ENCODE measurements around the gene TAPBP.
"Not testable (repeated sequence)": the region's sequence is repeated elsewhere in the genome, so short reads cannot be mapped to it uniquely, and the experiment has no call there.

Gene TAPBP

GRCh38 chr6:33273924-33274902 is 39.7 kb downstream of the TAPBP start:
- DNase-seq: no peak

- no peak for DNase-seq
Observed at GRCh38 chr6:33273129-33273923, 40.6 kb downstream of the TAPBP start.

GRCh38 chr6:33272275-33273128 is 41.4 kb downstream of the TAPBP start:
- DNase-seq: no peak

- DNase-seq: peak; percentile 100
Observed at GRCh38 chr6:33271468-33272274, 42.2 kb downstream of the TAPBP start, which contains the start of the genes RPS18 and VPS52. Gene RPS18, plus strand, starts transcription at chr6:33272075. Its CDS starts 45 bp downstream, at chr6:33272120. Gene VPS52, minus strand, starts transcription at chr6:33271876. Its CDS starts 201 bp downstream, at chr6:33271675.

GRCh38 chr6:33271117-33271467 is 42.8 kb downstream of the TAPBP start:
- no peak for DNase-seq

GRCh38 chr6:33264015-33264414 is 49.9 kb downstream of the TAPBP start:
- DNase-seq: no peak

- not testable (repeated sequence) for DNase-seq
Observed at GRCh38 chr6:33262490-33262889, 51.4 kb downstream of the TAPBP start.

- DNase-seq: no peak
Observed at GRCh38 chr6:33259032-33259431, 54.8 kb downstream of the TAPBP start.

GRCh38 chr6:33254591-33254990 is 59.3 kb downstream of the TAPBP start:
- DNase-seq: no peak

- no peak for DNase-seq
Observed at GRCh38 chr6:33252759-33253158, 61.1 kb downstream of the TAPBP start.

- no peak for DNase-seq
Observed at GRCh38 chr6:33251395-33252012, 62.4 kb downstream of the TAPBP start.

GRCh38 chr6:33250731-33251130 is 63.1 kb downstream of the TAPBP start:
- no peak for DNase-seq

- peak; percentile 82 for DNase-seq
Observed at GRCh38 chr6:33249732-33250630, 63.9 kb downstream of the TAPBP start.

Measured in amniotic stem cell (primary cell).